ENCODE measurements around the gene ZNF468. TPM values are rescaled to one million over a fixed set of nuclear protein-coding genes. Genes with fewer than 3 reads are reported as not detected.
A peak's percentile ranks its signal among the peaks of the same experiment; 100 is the strongest.
"Not testable (repeated sequence)": the region's sequence is repeated elsewhere in the genome, so short reads cannot be mapped to it uniquely, and the experiment has no call there.

The ZNF468 gene
- total RNA-seq, 2 experiments from 2014 or later = 23.8 to 24.2 TPM

- Mint-ChIP-seq H3K4me1 (no peaks in the 10 kb centered on the region), H3K4me3 (no peak overlapping the region), H3K9me3 (peaks cover 35% of the 10 kb centered on the region), H3K36me3 (peaks cover 8% of the 10 kb centered on the region), H3K27me3 (no peaks in the 10 kb centered on the region), H3K27ac (no peak overlapping the region)
- POLR2A ChIA-PET = no interaction called here
- DNase-seq (no peak), ATAC-seq (ENCODE audit: low read depth) (no peak)
Observed at GRCh38 chr19:52871466-52871865, 14.0 kb upstream of the ZNF468 start.

GRCh38 chr19:52868031-52868430 lies 10.6 kb upstream of the ZNF468 start:
- H3K4me1 Mint-ChIP-seq; H3K4me3 Mint-ChIP-seq; H3K27me3 Mint-ChIP-seq; H3K36me3 Mint-ChIP-seq; DNase-seq; POLR2A ChIA-PET; ATAC-seq (ENCODE audit: low read depth); H3K27ac Mint-ChIP-seq: not testable (repeated sequence)
- peaks cover 27% of the 10 kb centered on the region for H3K9me3 Mint-ChIP-seq

GRCh38 chr19:52856540-52857377 lies 660 bp downstream of the ZNF468 start:
- H3K27ac Mint-ChIP-seq = peak overlapping the region; percentile 83
- peaks cover 36% of the 10 kb centered on the region for H3K36me3 Mint-ChIP-seq
- POLR2A ChIA-PET, DNase-seq, H3K4me1 Mint-ChIP-seq, H3K27me3 Mint-ChIP-seq: not testable (repeated sequence)
- H3K9me3 Mint-ChIP-seq = peaks cover 21% of the 10 kb centered on the region
- peak; percentile 3 for ATAC-seq (ENCODE audit: low read depth)
- peak overlapping the region; percentile 98 for H3K4me3 Mint-ChIP-seq

GRCh38 chr19:52847352-52847751 lies 10.1 kb downstream of the ZNF468 start:
- POLR2A ChIA-PET; H3K27ac Mint-ChIP-seq; H3K4me3 Mint-ChIP-seq; DNase-seq; H3K4me1 Mint-ChIP-seq; ATAC-seq (ENCODE audit: low read depth); H3K27me3 Mint-ChIP-seq: not testable (repeated sequence)
- Mint-ChIP-seq H3K9me3 (peaks cover 40% of the 10 kb centered on the region), H3K36me3 (peaks cover 90% of the 10 kb centered on the region)

- not testable (repeated sequence) for H3K4me3 Mint-ChIP-seq
- POLR2A ChIA-PET = interaction anchor here (0.6 kb wide), 1 partner anchor 290 kb away, joined by 3 read pairs; no protein-coding TSS in a partner anchor
Observed at GRCh38 chr19:52840825-52841465, 16.5 kb downstream of the ZNF468 start.

DNA sequence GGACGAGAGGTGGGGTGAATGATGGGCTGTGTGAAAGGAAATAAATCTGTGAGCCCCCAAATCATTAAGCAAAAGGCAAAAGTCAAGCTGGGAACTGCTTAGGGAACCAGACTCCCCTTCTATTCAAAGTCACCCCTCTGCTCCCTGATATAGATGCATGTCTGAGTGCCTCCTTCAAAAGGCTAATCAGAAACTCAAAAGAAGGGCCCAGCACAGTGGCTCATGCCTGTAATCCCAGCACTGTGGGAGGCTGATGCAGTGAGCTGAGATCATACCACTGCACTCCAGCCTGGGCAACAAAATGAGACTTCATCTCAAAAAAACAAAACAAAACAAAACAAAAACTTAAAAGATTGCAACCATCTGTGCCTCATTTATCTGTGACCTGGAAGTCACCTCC lies 23.1 kb downstream of the ZNF468 start:
- H3K27ac Mint-ChIP-seq; ATAC-seq (ENCODE audit: low read depth); POLR2A ChIA-PET; H3K4me3 Mint-ChIP-seq; H3K27me3 Mint-ChIP-seq; H3K4me1 Mint-ChIP-seq; DNase-seq: not testable (repeated sequence)
- peaks cover 35% of the 10 kb centered on the region for H3K9me3 Mint-ChIP-seq
- H3K36me3 Mint-ChIP-seq = peaks cover 32% of the 10 kb centered on the region

More at GRCh38 chr19:52840825-52841465, 16.5 kb downstream of the ZNF468 start:
- not testable (repeated sequence) for H3K27me3 Mint-ChIP-seq; H3K4me1 Mint-ChIP-seq; H3K27ac Mint-ChIP-seq; ATAC-seq (ENCODE audit: low read depth); DNase-seq
- peaks cover 53% of the 10 kb centered on the region for H3K9me3 Mint-ChIP-seq
- H3K36me3 Mint-ChIP-seq = peaks cover 88% of the 10 kb centered on the region

GRCh38 chr19:52833541-52833940 lies 23.9 kb downstream of the ZNF468 start:
- Mint-ChIP-seq H3K9me3 (peaks cover 33% of the 10 kb centered on the region), H3K36me3 (peaks cover 28% of the 10 kb centered on the region)
- ATAC-seq (ENCODE audit: low read depth); H3K27ac Mint-ChIP-seq; DNase-seq; H3K4me3 Mint-ChIP-seq; H3K4me1 Mint-ChIP-seq; POLR2A ChIA-PET; H3K27me3 Mint-ChIP-seq: not testable (repeated sequence)

GRCh38 chr19:52829866-52830265 lies 27.6 kb downstream of the ZNF468 start:
- POLR2A ChIA-PET; H3K27me3 Mint-ChIP-seq; H3K27ac Mint-ChIP-seq; DNase-seq; H3K4me3 Mint-ChIP-seq; H3K36me3 Mint-ChIP-seq; ATAC-seq (ENCODE audit: low read depth); H3K4me1 Mint-ChIP-seq: not testable (repeated sequence)
- H3K9me3 Mint-ChIP-seq = peaks cover 17% of the 10 kb centered on the region

DNA sequence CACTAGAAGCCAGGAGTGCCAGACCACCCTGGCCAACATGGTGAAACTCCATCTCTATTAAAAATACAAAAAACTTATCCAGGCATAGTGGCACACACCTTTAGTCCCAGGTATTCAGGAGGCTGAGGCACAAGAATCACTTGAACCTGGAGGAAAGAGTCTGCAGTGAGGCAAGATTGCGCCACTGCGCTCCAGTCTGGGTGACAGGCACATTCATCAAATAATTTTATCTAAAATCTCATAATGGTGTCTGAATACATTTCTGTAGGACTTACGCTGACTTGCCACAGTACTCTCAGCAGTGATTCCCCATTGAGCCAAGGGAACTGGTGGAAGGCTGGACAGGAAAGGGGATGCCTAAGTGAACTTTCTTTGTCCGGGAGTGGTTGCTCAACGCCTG lies 31.7 kb downstream of the ZNF468 start:
- Mint-ChIP-seq H3K4me1 (peaks cover 3% of the 10 kb centered on the region), H3K27me3 (no peaks in the 10 kb centered on the region), H3K36me3 (peaks cover 5% of the 10 kb centered on the region), H3K9me3 (peaks cover 17% of the 10 kb centered on the region), H3K27ac (no peak overlapping the region), H3K4me3 (no peak overlapping the region)
- no peak for DNase-seq
- no peak for ATAC-seq (ENCODE audit: low read depth)
- POLR2A ChIA-PET = no interaction called here

DNA sequence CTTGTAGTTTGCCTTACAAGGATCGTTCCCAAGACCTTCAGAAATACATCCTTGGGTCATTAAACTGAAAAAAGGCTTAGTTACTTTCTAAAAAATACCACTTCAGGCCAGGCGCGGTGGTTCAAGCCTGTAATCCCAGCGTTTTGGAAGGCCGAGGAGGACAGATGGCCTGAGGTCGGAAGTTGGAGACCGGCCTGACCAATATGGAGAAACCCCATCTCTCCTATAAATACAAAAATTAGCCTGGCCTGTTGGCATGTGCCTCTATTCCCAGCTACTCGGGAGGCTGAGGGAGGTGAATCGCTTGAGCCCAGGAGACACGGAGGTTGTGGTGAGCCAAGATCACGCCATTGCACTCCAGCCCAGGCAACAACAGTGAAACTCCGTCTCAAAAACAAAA lies 33.7 kb downstream of the ZNF468 start:
- no peak overlapping the region for H3K4me3 Mint-ChIP-seq
- DNase-seq (no peak), ATAC-seq (ENCODE audit: low read depth) (no peak)
- H3K36me3 Mint-ChIP-seq = peaks cover 18% of the 10 kb centered on the region
- POLR2A ChIA-PET = no interaction called here
- no peak overlapping the region for H3K27ac Mint-ChIP-seq
- H3K9me3 Mint-ChIP-seq = peaks cover 19% of the 10 kb centered on the region
- no peaks in the 10 kb centered on the region for H3K27me3 Mint-ChIP-seq
- peaks cover 9% of the 10 kb centered on the region for H3K4me1 Mint-ChIP-seq

DNA sequence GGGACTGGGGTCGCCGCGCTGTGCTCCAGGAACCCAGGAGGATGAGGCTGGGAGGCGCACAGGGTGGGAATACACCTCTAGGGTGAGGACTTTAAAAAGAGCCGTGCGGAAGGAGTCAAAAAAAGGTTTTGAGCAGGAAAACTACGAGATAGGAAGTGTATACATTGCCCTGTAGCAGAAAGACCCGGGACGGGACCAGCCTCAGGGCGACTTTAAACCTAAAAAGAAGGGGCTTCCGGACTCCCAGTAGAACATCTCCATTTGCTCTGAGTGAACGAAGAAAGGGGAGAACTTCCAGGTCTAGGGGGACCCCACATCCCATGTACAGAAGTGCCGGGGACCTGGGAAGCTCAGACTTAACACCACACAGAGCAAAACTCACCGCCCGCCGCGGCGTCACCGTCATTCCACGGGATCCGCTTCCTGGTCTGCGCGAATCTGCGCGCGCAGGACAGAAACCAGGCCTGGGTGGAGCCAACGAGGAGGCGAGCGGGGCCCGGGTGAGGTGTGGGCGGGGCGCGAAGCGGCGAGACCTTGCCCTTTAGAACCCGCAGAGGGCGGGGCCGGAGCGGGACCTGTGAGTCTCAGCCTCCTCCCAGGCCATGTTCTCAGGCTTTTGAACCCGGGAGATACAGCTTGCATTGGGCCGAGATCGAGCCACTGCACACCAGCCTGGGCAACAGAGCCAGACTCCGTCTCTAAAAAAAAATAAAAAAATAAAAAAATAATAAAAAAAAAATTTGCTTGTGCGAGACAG lies 36.0 kb downstream of the ZNF468 start, which contains the start of gene ZNF28:
TSS of gene ZNF28 (minus strand) at position 430 of the 757 bp plus-strand sequence. CDS start 3,675 bp downstream, outside the sequence.
- H3K4me1 Mint-ChIP-seq, H3K27me3 Mint-ChIP-seq: not testable (repeated sequence)
- Mint-ChIP-seq H3K27ac (peak within 1 kb of the TSS; percentile 91), H3K9me3 (peaks cover 23% of the 10 kb centered on the region), H3K36me3 (peaks cover 37% of the 10 kb centered on the region), H3K4me3 (peak within 1 kb of the TSS; percentile 95)
- peak; percentile 74 for DNase-seq
- ATAC-seq (ENCODE audit: low read depth) = peak; percentile 99
- POLR2A ChIA-PET = interaction anchor here (0.6 kb wide), 2 partner anchors 291 to 377 kb away, joined by 3 to 6 read pairs; no protein-coding TSS in a partner anchor

- ATAC-seq (ENCODE audit: low read depth) (peak; percentile 35), DNase-seq (peak; percentile 56)
- H3K4me3 Mint-ChIP-seq = peak overlapping the region; percentile 95
- H3K27ac Mint-ChIP-seq = peak overlapping the region; percentile 91
- H3K36me3 Mint-ChIP-seq = peaks cover 45% of the 10 kb centered on the region
- not testable (repeated sequence) for H3K4me1 Mint-ChIP-seq, H3K27me3 Mint-ChIP-seq
- H3K9me3 Mint-ChIP-seq = peaks cover 23% of the 10 kb centered on the region
- POLR2A ChIA-PET = interaction anchor here (0.6 kb wide), 1 partner anchor 290 kb away, joined by 3 read pairs; no protein-coding TSS in a partner anchor
Observed at GRCh38 chr19:52820472-52821203, 36.8 kb downstream of the ZNF468 start.

- H3K4me3 Mint-ChIP-seq = no peak overlapping the region
- no peak for ATAC-seq (ENCODE audit: low read depth)
- H3K4me1 Mint-ChIP-seq = no peaks in the 10 kb centered on the region
- H3K9me3 Mint-ChIP-seq = peaks cover 16% of the 10 kb centered on the region
- no peak for DNase-seq
- H3K27me3 Mint-ChIP-seq = no peaks in the 10 kb centered on the region
- POLR2A ChIA-PET = no interaction called here
- H3K36me3 Mint-ChIP-seq = peaks cover 72% of the 10 kb centered on the region
- no peak overlapping the region for H3K27ac Mint-ChIP-seq
Observed at GRCh38 chr19:52809801-52810200, 47.6 kb downstream of the ZNF468 start.

All from activated naive CD8-positive, alpha-beta T cell treated with anti-CD3 and anti-CD28 coated beads, Interleukin-2, amount 10 ng/mL, durations not matched to agents 7 days and 5 days (primary cell).